Adrenal gland (tissue), 12 donors: Measurements from ENCODE around the gene FASN. TPM values are rescaled to one million over a fixed set of nuclear protein-coding genes. Genes with fewer than 3 reads are reported as not detected.

Experiments
- DNase-seq, 7 donors: peaks; one replicate each; pipeline ENCODE4 v3.0.0-alpha.2; 2019 to 2020
- H3K27ac ChIP-seq, 5 donors: fragments of 200-600 bp; sonication (generic) in 4 of 5; 1 replicate in 3 of 5; 2 replicates in 2 of 5; pipeline versions ENCODE4 v1.5.1 to v1.8.0; 2016 to 2020; ENCODE audit warnings: mild to moderate bottlenecking in 1 of 5
- H3K27me3 ChIP-seq: fragments of 200-600 bp; 2 replicates; pipeline ENCODE4 v1.8.0; 2021
- H3K36me3 ChIP-seq, 2 donors: fragments of 200-600 bp; replicated peaks in 1 of 2; 1 replicate in 1 of 2; 2 replicates in 1 of 2; pipeline versions ENCODE4 v1.5.1 to v1.8.0; 2018 to 2022
- H3K4me1 ChIP-seq, 2 donors: fragments of 200-600 bp; replicated peaks in 1 of 2; 1 replicate in 1 of 2; 2 replicates in 1 of 2; pipeline versions ENCODE4 v1.5.1 to v1.8.0; 2018 to 2021
- H3K4me3 ChIP-seq, 4 donors: fragments of 200-600 bp; sonication (generic) in 3 of 4; one replicate each; pipeline ENCODE4 v1.5.1; 2016 to 2018
- H3K9me3 ChIP-seq, 3 donors: fragments of 200-600 bp; sonication (generic) in 1 of 3; replicated peaks in 1 of 3; 1 replicate in 2 of 3; 2 replicates in 1 of 3; pipeline versions ENCODE4 v1.5.1 to v1.8.0; 2016 to 2021
- POLR2A ChIP-seq, 2 donors: fragments of 450-650 bp; IDR thresholded peaks; one replicate each; pipeline ENCODE4 v1.6.1; 2017; ENCODE audit warnings: antibody characterized with exemption in 2 of 2, mild to moderate bottlenecking in 2 of 2, moderate library complexity in 1 of 2
- WGBS, 4 donors: extraction: QIAGEN DNeasy Blood & Tissue Kit in 2 of 4; methylation state at CpG; one replicate each; pipeline versions ENCODE4 v1.1.5 to v1.1.7; 2013 to 2017; 5-methylcytosine and 5-hydroxymethylcytosine counted together
- intact Hi-C, 2 donors: fragments of 100-400 bp; cut with DNase I; formaldehyde crosslinking; loops; one replicate each; pipeline versions ENCODE4 v1.14.1 to v1.15.0; 2022 to 2023
- polyA plus RNA-seq, 3 donors: library from polyadenylated mRNA; stranded (reverse); fragments of 200-250 nt in 2 of 3; fragments of 350-450 nt in 1 of 3; fragmentation: Illumina TruSeq in 1 of 3; extraction: RNeasy Lipid Tissue Mini Kit (QIAGEN cat#74804) in 1 of 3; gene quantifications; one replicate each; pipeline ENCODE4 v1.2.3, GENCODE V29; 2013 to 2014
- total RNA-seq, 9 donors: library from RNA; depleted of rRNA in 4 of 9; stranded (reverse); fragments of >200 nt in 4 of 9; fragments of 120-200 nt in 1 of 9; fragmentation: NEBNext Ultra II Directional in 1 of 9; extraction: Animal tissue kit (Norgen Biotek cat#: 25700) in 1 of 9; gene quantifications; one replicate each; pipeline versions ENCODE4 v1.1.0 to v1.2.4, GENCODE V29; 2013 to 2023
- TF ChIP-seq, protein P1 (sequence below), 6 experiments: fragments of 450-650 bp in 4 of 6; fragments of 200-600 bp in 2 of 6; sonication (generic) in 1 of 6; IDR thresholded peaks; 1 replicate in 5 of 6; 2 replicates in 1 of 6; pipeline versions ENCODE4 v1.5.1 to v1.8.0; 2016 to 2021; ENCODE audit warnings: antibody characterized with exemption in 6 of 6, mild to moderate bottlenecking in 2 of 6, moderate library complexity in 1 of 6
- donor health status: healthy with polysubstance abuse.
- donor health status: Bipolar disorder and iron deficiency.
- donor health status: DM: yes; HTN: yes; CAD: no.
- donor health status: DM: no; HTN: no; CAD: no.
- donor health status: DM: no; HTN: no; CAD: no.
- donor health status: DM: yes; HTN: yes; CAD: no.

Gene FASN
- total and polyA plus RNA-seq, 12 donors: 18.9 to 276 (median 79.7) TPM

DNA sequence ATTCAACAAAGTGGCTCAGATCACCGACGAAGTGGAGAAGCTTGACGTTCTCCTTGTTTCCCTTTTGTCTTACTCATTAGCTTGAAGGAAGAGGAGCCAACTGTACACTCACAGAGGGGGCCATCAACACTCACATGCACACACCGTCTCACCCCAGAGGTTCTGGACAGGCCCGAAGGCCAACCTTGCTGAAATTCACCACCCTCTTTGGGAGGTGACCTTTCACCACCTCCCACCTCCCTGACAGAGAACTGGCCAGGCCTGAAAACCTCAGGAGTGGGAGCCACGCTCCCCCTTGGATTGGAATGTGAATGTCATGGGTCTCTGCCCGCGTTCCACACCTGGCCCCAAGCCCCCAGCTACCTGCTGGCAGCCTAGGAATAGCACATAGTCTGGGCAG, 62.5 kb downstream of the FASN start:
- intact Hi-C loops: loop anchor here in 1 of 2 donors (10.0 kb wide), 1 partner anchor 279 kb away; the partner anchor contains the start of gene CD7
- no peaks in the 10 kb centered on the region for H3K9me3 ChIP-seq

DNA sequence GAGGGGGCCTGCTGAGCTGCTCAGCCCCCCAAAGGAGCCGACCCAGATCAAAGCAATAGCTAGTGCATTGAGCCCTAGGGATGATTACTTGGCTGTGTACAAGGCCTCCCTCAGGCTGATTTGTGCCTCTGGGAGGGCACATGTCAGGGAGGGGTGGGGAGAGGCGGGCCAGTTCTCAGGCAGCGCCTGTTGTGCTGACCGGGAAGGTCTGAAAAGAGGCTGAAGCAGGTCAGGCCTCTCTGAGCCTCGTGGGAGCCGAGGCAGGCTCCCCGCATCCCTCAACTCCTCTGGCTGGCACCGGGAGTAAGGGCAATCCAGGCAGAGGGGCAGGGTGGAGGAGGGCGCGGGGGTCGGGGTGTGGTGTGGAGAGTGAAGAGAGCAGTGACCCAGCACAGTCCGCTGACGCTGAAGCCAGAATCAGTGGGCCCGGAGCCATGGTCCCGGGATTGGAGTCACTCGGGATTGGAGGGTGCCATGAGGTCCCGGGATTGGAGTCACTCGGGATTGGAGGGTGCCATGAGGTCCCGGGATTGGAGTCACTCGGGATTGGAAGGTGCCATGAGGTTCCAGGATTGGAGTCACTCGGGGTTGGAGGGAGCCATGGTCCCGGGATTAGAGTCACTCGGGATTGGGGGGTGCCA, 63.5 kb downstream of the FASN start:
- H3K4me1 ChIP-seq: peaks cover 14 to 24% of the 10 kb centered on the region in 2 donors
- intact Hi-C loops: loop anchor here in 1 of 2 donors (10.0 kb wide), 1 partner anchor 280 kb away; the partner anchor contains the start of gene CD7
- no peak for TF ChIP-seq POLR2A (IDR thresholded peaks at IDR 0.05)
- TF ChIP-seq, protein P1, sequence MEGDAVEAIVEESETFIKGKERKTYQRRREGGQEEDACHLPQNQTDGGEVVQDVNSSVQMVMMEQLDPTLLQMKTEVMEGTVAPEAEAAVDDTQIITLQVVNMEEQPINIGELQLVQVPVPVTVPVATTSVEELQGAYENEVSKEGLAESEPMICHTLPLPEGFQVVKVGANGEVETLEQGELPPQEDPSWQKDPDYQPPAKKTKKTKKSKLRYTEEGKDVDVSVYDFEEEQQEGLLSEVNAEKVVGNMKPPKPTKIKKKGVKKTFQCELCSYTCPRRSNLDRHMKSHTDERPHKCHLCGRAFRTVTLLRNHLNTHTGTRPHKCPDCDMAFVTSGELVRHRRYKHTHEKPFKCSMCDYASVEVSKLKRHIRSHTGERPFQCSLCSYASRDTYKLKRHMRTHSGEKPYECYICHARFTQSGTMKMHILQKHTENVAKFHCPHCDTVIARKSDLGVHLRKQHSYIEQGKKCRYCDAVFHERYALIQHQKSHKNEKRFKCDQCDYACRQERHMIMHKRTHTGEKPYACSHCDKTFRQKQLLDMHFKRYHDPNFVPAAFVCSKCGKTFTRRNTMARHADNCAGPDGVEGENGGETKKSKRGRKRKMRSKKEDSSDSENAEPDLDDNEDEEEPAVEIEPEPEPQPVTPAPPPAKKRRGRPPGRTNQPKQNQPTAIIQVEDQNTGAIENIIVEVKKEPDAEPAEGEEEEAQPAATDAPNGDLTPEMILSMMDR (IDR thresholded peaks at IDR 0.05): no peak
- H3K27ac ChIP-seq: no peak overlapping the region
- no peaks in the 10 kb centered on the region for H3K27me3 ChIP-seq
- WGBS, 4 donors: 82 to 90% (median 89%) methylated on average over 22 to 23 of the region's 23 CpGs
- no peaks in the 10 kb centered on the region for H3K36me3 ChIP-seq
- DNase-seq: no peak
- no peak overlapping the region for H3K4me3 ChIP-seq
- no peaks in the 10 kb centered on the region for H3K9me3 ChIP-seq

More for the DNA sequence above, 62.5 kb downstream of the FASN start:
- TF ChIP-seq POLR2A (IDR thresholded peaks at IDR 0.05): no peak
- TF ChIP-seq, protein P1 (IDR thresholded peaks at IDR 0.05): no peak
- Histone ChIP-seq H3K36me3 (no peaks in the 10 kb centered on the region), H3K4me1 (peaks cover 14 to 19% of the 10 kb centered on the region in 2 donors), H3K27me3 (no peaks in the 10 kb centered on the region), H3K27ac (no peak overlapping the region), H3K4me3 (no peak overlapping the region)
- no peak for DNase-seq
- WGBS, 4 donors: 89 to 98% (median 95%) methylated on average over 5 to 8 of the region's 8 CpGs

DNA sequence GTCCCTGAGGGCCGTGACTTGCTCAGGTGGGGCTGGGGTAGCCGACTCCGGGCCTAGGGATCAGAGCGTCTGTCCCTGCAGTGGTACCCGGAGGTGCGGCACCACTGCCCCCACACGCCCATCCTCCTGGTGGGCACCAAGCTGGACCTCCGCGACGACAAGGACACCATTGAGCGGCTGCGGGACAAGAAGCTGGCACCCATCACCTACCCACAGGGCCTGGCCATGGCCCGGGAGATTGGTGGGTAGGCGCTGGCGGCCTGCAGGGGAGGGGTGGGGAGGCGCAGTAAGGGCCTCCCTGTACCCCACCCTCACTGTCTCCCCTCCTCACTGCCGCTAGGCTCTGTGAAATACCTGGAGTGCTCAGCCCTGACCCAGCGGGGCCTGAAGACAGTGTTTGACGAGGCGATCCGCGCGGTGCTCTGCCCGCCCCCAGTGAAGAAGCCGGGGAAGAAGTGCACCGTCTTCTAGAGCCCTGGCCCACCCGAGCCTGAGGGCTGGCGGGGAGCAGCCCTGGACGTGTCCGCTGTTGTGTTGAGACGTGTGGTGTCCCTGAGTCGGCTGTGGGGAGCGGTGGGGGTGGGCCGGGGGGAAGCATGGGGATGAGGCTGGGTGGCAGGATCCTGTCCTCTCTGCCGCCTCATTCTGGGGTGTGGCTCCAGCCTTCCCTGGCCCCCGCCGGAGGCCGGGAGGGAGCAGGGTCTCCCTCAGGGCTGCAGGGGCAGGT, 64.5 kb downstream of the FASN start:
- WGBS, 4 donors: 91 to 94% (median 93%) methylated on average over 13 to 38 of the region's 38 CpGs
- H3K36me3 ChIP-seq: no peaks in the 10 kb centered on the region
- peaks cover 14 to 24% of the 10 kb centered on the region in 2 donors for H3K4me1 ChIP-seq
- no peak overlapping the region for H3K4me3 ChIP-seq
- intact Hi-C loops: loop anchor here in 1 of 2 donors (10.0 kb wide), 1 partner anchor 281 kb away; the partner anchor contains the start of gene CD7
- no peak overlapping the region for H3K27ac ChIP-seq
- no peaks in the 10 kb centered on the region for H3K9me3 ChIP-seq
- DNase-seq: no peak
- no peaks in the 10 kb centered on the region for H3K27me3 ChIP-seq
- TF ChIP-seq POLR2A (IDR thresholded peaks at IDR 0.05): no peak
- TF ChIP-seq, protein P1 (IDR thresholded peaks at IDR 0.05): no peak

DNA sequence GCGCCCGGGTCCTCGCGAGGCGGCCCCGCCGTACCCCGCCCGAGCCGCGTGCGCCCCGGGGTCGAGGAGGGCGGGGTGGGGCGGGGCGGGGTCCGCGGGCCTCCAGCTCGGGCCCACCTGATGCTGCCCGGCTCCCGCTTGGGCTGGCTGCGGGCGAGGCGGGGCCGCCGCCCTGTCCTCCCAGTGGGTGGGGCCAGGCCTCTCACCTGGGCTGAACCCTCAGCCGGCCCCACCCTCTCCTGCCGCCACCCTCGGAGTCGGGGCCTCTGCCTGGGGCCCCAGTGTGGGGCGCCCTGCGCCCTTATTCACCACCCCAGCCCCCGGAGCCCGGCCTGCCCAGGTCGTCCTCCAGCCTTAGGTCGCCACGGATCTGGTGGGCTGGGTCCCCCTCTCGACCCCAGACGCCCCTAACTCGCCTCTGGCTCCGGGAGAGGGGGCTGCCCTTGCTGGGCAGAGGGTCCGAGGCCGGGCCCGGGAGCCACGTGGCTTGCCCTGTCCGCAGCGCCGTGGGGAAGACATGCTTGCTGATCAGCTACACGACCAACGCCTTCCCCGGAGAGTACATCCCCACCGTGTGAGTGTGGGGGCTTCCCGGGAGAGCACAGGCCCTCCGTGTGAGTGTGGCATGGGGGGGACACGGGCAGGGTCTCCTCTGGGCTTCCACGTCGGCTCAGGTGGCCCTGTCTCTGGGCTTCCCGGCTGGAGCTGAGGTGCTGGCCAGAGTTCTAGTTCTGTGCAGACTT, 66.0 kb downstream of the FASN start:
- no peak overlapping the region for H3K27ac ChIP-seq
- no peaks in the 10 kb centered on the region for H3K27me3 ChIP-seq
- H3K9me3 ChIP-seq: no peaks in the 10 kb centered on the region
- peaks cover 14 to 23% of the 10 kb centered on the region in 2 donors for H3K4me1 ChIP-seq
- no peaks in the 10 kb centered on the region for H3K36me3 ChIP-seq
- H3K4me3 ChIP-seq: peak overlapping the region in 1 of 4 donors; percentile 46
- intact Hi-C loops: loop anchor here in 1 of 2 donors (2.0 to 10.0 kb wide), 2 partner anchors 123 to 283 kb away; partner anchors contain the start of gene CD7
- 12 to 43% (median 15%) methylated on average over 9 to 59 of the region's 59 CpGs; no CpG with 5 or more reads in 1 of the 4 donors for WGBS, 4 donors
- no peak for DNase-seq
- no peak for TF ChIP-seq POLR2A (IDR thresholded peaks at IDR 0.05)
- TF ChIP-seq, protein P1 (IDR thresholded peaks at IDR 0.05): no peak
